Effector memory CD8-positive, alpha-beta T cell (primary cell): ENCODE results near the gene MLLT3.

Source experiments
- ATAC-seq: fragments of 150-1000 bp; cut with Tn5 transposase; replicated peaks from 2 replicates; pipeline ENCODE4 v1.10.0; 2021; ENCODE audit warnings: mild to moderate bottlenecking, moderate library complexity
- DNase-seq, 3 experiments: peaks; one replicate each; pipeline ENCODE4 v3.0.0; 2021
- H3K27ac Mint-ChIP-seq, 2 donors: one replicate each; pipeline ENCODE4 v1.8.0; 2022; ENCODE audit warnings: mild to moderate bottlenecking in 2 of 2, mixed read lengths in 2 of 2, moderate library complexity in 2 of 2
- H3K27me3 Mint-ChIP-seq, 2 donors: one replicate each; pipeline ENCODE4 v1.8.0; 2022; ENCODE audit warnings: mixed read lengths in 2 of 2
- H3K36me3 Mint-ChIP-seq: one replicate; pipeline ENCODE4 v1.8.0; 2022; ENCODE audit warnings: mild to moderate bottlenecking, moderate library complexity, mixed read lengths; ENCODE audit not compliant: insufficient read depth
- H3K4me1 Mint-ChIP-seq, 2 donors: one replicate each; pipeline ENCODE4 v1.8.0; 2022; ENCODE audit warnings: low read depth in 2 of 2, mixed read lengths in 2 of 2
- H3K4me3 Mint-ChIP-seq, 2 donors: one replicate each; pipeline ENCODE4 v1.8.0; 2022; ENCODE audit warnings: mild to moderate bottlenecking in 2 of 2, mixed read lengths in 2 of 2, moderate library complexity in 2 of 2
- H3K9me3 Mint-ChIP-seq, 2 donors: one replicate each; pipeline ENCODE4 v1.8.0; 2022; ENCODE audit warnings: mixed read lengths in 2 of 2

MLLT3 gene

GRCh38 chr9:20319241-20319640 is 303.1 kb downstream of the MLLT3 start:
- ATAC-seq (no peak), DNase-seq (no peak)
- Mint-ChIP-seq H3K9me3 (no peaks in the 10 kb centered on the region), H3K36me3 (no peaks in the 10 kb centered on the region), H3K27ac (peak overlapping the region in 1 of 2 donors; percentile 36), H3K4me3 (peak overlapping the region in 1 of 2 donors; percentile 21), H3K27me3 (no peaks in the 10 kb centered on the region), H3K4me1 (peaks cover 26 to 36% of the 10 kb centered on the region in 2 donors)

GRCh38 chr9:20317701-20318100 is 304.6 kb downstream of the MLLT3 start:
- no peaks in the 10 kb centered on the region for H3K27me3 Mint-ChIP-seq
- H3K9me3 Mint-ChIP-seq: no peaks in the 10 kb centered on the region
- H3K36me3 Mint-ChIP-seq: no peaks in the 10 kb centered on the region
- peak overlapping the region; percentile 5 to 69 for H3K27ac Mint-ChIP-seq
- DNase-seq: no peak
- no peak for ATAC-seq
- H3K4me3 Mint-ChIP-seq: no peak overlapping the region
- peaks cover 26 to 36% of the 10 kb centered on the region in 2 donors for H3K4me1 Mint-ChIP-seq

GRCh38 chr9:20316372-20316771 is 305.9 kb downstream of the MLLT3 start:
- Mint-ChIP-seq H3K27ac (no peak overlapping the region), H3K9me3 (no peaks in the 10 kb centered on the region), H3K36me3 (no peaks in the 10 kb centered on the region), H3K27me3 (no peaks in the 10 kb centered on the region), H3K4me1 (peaks cover 18 to 26% of the 10 kb centered on the region in 2 donors), H3K4me3 (no peak overlapping the region)
- no peak for DNase-seq
- no peak for ATAC-seq

GRCh38 chr9:20315677-20316076 is 306.6 kb downstream of the MLLT3 start:
- no peaks in the 10 kb centered on the region for H3K36me3 Mint-ChIP-seq
- H3K27ac Mint-ChIP-seq: peak overlapping the region in 1 of 2 donors; percentile 41
- H3K4me1 Mint-ChIP-seq: peaks cover 14 to 19% of the 10 kb centered on the region in 2 donors
- no peaks in the 10 kb centered on the region for H3K9me3 Mint-ChIP-seq
- H3K4me3 Mint-ChIP-seq: no peak overlapping the region
- H3K27me3 Mint-ChIP-seq: no peaks in the 10 kb centered on the region
- ATAC-seq: no peak
- no peak for DNase-seq

GRCh38 chr9:20314981-20315380 is 307.3 kb downstream of the MLLT3 start:
- no peaks in the 10 kb centered on the region for H3K9me3 Mint-ChIP-seq
- H3K27me3 Mint-ChIP-seq: no peaks in the 10 kb centered on the region
- peak overlapping the region; percentile 8 to 41 for H3K27ac Mint-ChIP-seq
- no peaks in the 10 kb centered on the region for H3K36me3 Mint-ChIP-seq
- ATAC-seq: peak; percentile 73
- H3K4me3 Mint-ChIP-seq: no peak overlapping the region
- H3K4me1 Mint-ChIP-seq: peaks cover 9 to 12% of the 10 kb centered on the region in 2 donors
- DNase-seq: no peak

- H3K36me3 Mint-ChIP-seq: no peaks in the 10 kb centered on the region
- H3K4me1 Mint-ChIP-seq: peaks cover 5 to 6% of the 10 kb centered on the region in 2 donors
- no peak for DNase-seq
- no peak overlapping the region for H3K4me3 Mint-ChIP-seq
- peaks cover 0 to 9% of the 10 kb centered on the region in 2 donors for H3K27me3 Mint-ChIP-seq
- H3K27ac Mint-ChIP-seq: no peak overlapping the region
- H3K9me3 Mint-ChIP-seq: no peaks in the 10 kb centered on the region
- ATAC-seq: no peak
Observed at GRCh38 chr9:20313415-20313814, 308.9 kb downstream of the MLLT3 start.

GRCh38 chr9:20312732-20313131 is 309.6 kb downstream of the MLLT3 start:
- Mint-ChIP-seq H3K4me3 (no peak overlapping the region), H3K4me1 (peaks cover 5 to 6% of the 10 kb centered on the region in 2 donors), H3K27ac (no peak overlapping the region), H3K27me3 (peaks cover 0 to 15% of the 10 kb centered on the region in 2 donors), H3K36me3 (no peaks in the 10 kb centered on the region), H3K9me3 (no peaks in the 10 kb centered on the region)
- DNase-seq (no peak), ATAC-seq (no peak)

- DNase-seq: no peak
- Mint-ChIP-seq H3K4me3 (no peak overlapping the region), H3K4me1 (peaks cover 3% of the 10 kb centered on the region in 2 donors), H3K27me3 (peaks cover 0 to 15% of the 10 kb centered on the region in 2 donors), H3K36me3 (no peaks in the 10 kb centered on the region), H3K9me3 (no peaks in the 10 kb centered on the region), H3K27ac (no peak overlapping the region)
- no peak for ATAC-seq
Observed at GRCh38 chr9:20310024-20310423, 312.3 kb downstream of the MLLT3 start.

- H3K27ac Mint-ChIP-seq: no peak overlapping the region
Observed at GRCh38 chr9:20309124-20309523, 313.2 kb downstream of the MLLT3 start.

GRCh38 chr9:20307621-20308020 is 314.7 kb downstream of the MLLT3 start:
- no peak for DNase-seq
- Mint-ChIP-seq H3K27me3 (peaks cover 5 to 15% of the 10 kb centered on the region in 2 donors), H3K4me3 (no peak overlapping the region), H3K4me1 (no peaks in the 10 kb centered on the region), H3K36me3 (no peaks in the 10 kb centered on the region), H3K9me3 (no peaks in the 10 kb centered on the region), H3K27ac (no peak overlapping the region)
- ATAC-seq: no peak

More at GRCh38 chr9:20309124-20309523, 313.2 kb downstream of the MLLT3 start:
- H3K36me3 Mint-ChIP-seq: no peaks in the 10 kb centered on the region
- no peaks in the 10 kb centered on the region for H3K9me3 Mint-ChIP-seq
- H3K4me3 Mint-ChIP-seq: no peak overlapping the region
- H3K4me1 Mint-ChIP-seq: no peaks in the 10 kb centered on the region
- H3K27me3 Mint-ChIP-seq: peaks cover under 1 to 15% of the 10 kb centered on the region in 2 donors
- ATAC-seq (no peak), DNase-seq (no peak)

- Mint-ChIP-seq H3K36me3 (no peaks in the 10 kb centered on the region), H3K27ac (no peak overlapping the region), H3K4me3 (no peak overlapping the region), H3K9me3 (no peaks in the 10 kb centered on the region), H3K27me3 (peaks cover 5 to 15% of the 10 kb centered on the region in 2 donors), H3K4me1 (no peaks in the 10 kb centered on the region)
- ATAC-seq: no peak
- no peak for DNase-seq
Observed at GRCh38 chr9:20305452-20305851, 316.8 kb downstream of the MLLT3 start.

GRCh38 chr9:20303996-20304395 is 318.3 kb downstream of the MLLT3 start:
- H3K4me3 Mint-ChIP-seq: no peak overlapping the region
- H3K27me3 Mint-ChIP-seq: peaks cover 5 to 12% of the 10 kb centered on the region in 2 donors
- no peaks in the 10 kb centered on the region for H3K9me3 Mint-ChIP-seq
- H3K27ac Mint-ChIP-seq: no peak overlapping the region
- no peaks in the 10 kb centered on the region for H3K4me1 Mint-ChIP-seq
- H3K36me3 Mint-ChIP-seq: no peaks in the 10 kb centered on the region
- ATAC-seq (no peak), DNase-seq (no peak)

- Mint-ChIP-seq H3K4me1 (no peaks in the 10 kb centered on the region), H3K4me3 (no peak overlapping the region), H3K36me3 (no peaks in the 10 kb centered on the region), H3K9me3 (no peaks in the 10 kb centered on the region), H3K27ac (no peak overlapping the region), H3K27me3 (peaks cover 4 to 5% of the 10 kb centered on the region in 2 donors)
- DNase-seq: no peak
- ATAC-seq: no peak
Observed at GRCh38 chr9:20303066-20303465, 319.2 kb downstream of the MLLT3 start.

GRCh38 chr9:20302197-20302596 is 320.1 kb downstream of the MLLT3 start:
- ATAC-seq: no peak
- H3K27ac Mint-ChIP-seq: no peak overlapping the region
- no peaks in the 10 kb centered on the region for H3K9me3 Mint-ChIP-seq
- H3K4me3 Mint-ChIP-seq: no peak overlapping the region
- DNase-seq: no peak
- H3K27me3 Mint-ChIP-seq: peaks cover 5 to 10% of the 10 kb centered on the region in 2 donors
- H3K4me1 Mint-ChIP-seq: no peaks in the 10 kb centered on the region
- H3K36me3 Mint-ChIP-seq: no peaks in the 10 kb centered on the region
